Fibroblast of lung (primary cell): ENCODE data around the gene RAPGEF3.

Experiments used
- EZH2 ChIP-seq: IDR thresholded peaks from 2 replicates; pipeline ENCODE4 v1.5.1; 2012; ENCODE audit warnings: low read length, control low read depth, mild to moderate bottlenecking; ENCODE audit errors: missing control alignments
- TF ChIP-seq, protein P1 (sequence below), 2 donors: IDR thresholded peaks in 1 of 2; conservative IDR thresholded peaks in 1 of 2; 1 replicate in 1 of 2; 2 replicates in 1 of 2; pipeline ENCODE4 v1.5.1; 2011 to 2012; ENCODE audit warnings: low read length in 2 of 2, control low read depth in 1 of 2, inconsistent platforms in 1 of 2, low read depth in 1 of 2, mild to moderate bottlenecking in 1 of 2

DNA sequence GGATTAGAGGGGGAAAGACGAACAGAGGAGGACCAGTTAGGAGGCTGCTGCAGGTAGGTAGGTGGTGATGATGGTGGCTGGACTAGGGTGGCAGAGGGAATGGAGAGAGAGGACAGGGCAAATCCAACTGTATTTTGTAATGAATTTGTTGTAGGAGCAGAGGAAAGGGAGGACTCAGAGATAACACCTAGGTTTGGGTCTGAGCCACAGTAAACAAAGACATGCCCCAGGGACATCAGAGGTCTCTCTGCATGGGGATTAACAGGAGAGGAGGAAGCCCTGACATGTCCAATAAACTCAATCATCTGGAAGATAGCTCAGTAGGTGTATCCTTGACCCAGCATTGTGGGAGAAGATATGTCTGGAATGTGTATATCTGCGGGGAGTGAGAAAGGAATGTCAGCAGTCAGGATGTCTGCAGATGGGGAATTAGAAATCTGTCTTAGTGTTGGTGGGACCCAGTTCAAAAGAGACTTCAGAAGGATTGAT lies 9.7 kb upstream of the RAPGEF3 start:
- TF ChIP-seq, protein P1, sequence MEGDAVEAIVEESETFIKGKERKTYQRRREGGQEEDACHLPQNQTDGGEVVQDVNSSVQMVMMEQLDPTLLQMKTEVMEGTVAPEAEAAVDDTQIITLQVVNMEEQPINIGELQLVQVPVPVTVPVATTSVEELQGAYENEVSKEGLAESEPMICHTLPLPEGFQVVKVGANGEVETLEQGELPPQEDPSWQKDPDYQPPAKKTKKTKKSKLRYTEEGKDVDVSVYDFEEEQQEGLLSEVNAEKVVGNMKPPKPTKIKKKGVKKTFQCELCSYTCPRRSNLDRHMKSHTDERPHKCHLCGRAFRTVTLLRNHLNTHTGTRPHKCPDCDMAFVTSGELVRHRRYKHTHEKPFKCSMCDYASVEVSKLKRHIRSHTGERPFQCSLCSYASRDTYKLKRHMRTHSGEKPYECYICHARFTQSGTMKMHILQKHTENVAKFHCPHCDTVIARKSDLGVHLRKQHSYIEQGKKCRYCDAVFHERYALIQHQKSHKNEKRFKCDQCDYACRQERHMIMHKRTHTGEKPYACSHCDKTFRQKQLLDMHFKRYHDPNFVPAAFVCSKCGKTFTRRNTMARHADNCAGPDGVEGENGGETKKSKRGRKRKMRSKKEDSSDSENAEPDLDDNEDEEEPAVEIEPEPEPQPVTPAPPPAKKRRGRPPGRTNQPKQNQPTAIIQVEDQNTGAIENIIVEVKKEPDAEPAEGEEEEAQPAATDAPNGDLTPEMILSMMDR (conservative IDR thresholded peaks at IDR 0.05 in 1 of 2, IDR thresholded peaks at IDR 0.05 in 1 of 2; ENCODE audit: low read depth in 1 of 2, low read length in 2 of 2): no peak
- no peak for TF ChIP-seq EZH2
